ENCODE measurements around the gene SH3RF3.

- TF ChIP-seq, protein P1, sequence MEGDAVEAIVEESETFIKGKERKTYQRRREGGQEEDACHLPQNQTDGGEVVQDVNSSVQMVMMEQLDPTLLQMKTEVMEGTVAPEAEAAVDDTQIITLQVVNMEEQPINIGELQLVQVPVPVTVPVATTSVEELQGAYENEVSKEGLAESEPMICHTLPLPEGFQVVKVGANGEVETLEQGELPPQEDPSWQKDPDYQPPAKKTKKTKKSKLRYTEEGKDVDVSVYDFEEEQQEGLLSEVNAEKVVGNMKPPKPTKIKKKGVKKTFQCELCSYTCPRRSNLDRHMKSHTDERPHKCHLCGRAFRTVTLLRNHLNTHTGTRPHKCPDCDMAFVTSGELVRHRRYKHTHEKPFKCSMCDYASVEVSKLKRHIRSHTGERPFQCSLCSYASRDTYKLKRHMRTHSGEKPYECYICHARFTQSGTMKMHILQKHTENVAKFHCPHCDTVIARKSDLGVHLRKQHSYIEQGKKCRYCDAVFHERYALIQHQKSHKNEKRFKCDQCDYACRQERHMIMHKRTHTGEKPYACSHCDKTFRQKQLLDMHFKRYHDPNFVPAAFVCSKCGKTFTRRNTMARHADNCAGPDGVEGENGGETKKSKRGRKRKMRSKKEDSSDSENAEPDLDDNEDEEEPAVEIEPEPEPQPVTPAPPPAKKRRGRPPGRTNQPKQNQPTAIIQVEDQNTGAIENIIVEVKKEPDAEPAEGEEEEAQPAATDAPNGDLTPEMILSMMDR (IDR thresholded peaks at IDR 0.05; ENCODE audit: low read depth, low read length), result no peak
- no peak for TF ChIP-seq POLR2A (IDR thresholded peaks at IDR 0.05; ENCODE audit: extremely low read depth, insufficient read length)
- TF ChIP-seq MYC (IDR thresholded peaks at IDR 0.05; ENCODE audit: low read depth, low read length), result no peak
Observed at GRCh38 chr2:109230941-109231420, 102.0 kb downstream of the SH3RF3 start.

Data from NB4 (cell line).